Astrocyte (in vitro differentiated cells and primary cell): ENCODE results near the gene FOXJ3. TPM values are rescaled to one million over a fixed set of nuclear protein-coding genes. Genes with fewer than 3 reads are reported as not detected.

Source experiments
- DNase-seq: peaks from one replicate; pipeline ENCODE4 v3.0.0-alpha.2; 2010; ENCODE audit warnings: low read depth
- FAIRE-seq: peaks from 2 replicates; lab custom pipeline; 2011; peaks lifted over from hg19 to GRCh38; lab: Jason Lieb, UNC
- H2AFZ ChIP-seq: 2 replicates; pipeline ENCODE4 v1.6.0; 2012; ENCODE audit warnings: low read depth, low read length, inconsistent platforms
- H3K27ac ChIP-seq: 2 replicates; pipeline ENCODE4 v1.5.1; 2011; ENCODE audit warnings: low read depth, low read length, inconsistent platforms
- H3K27me3 ChIP-seq: 2 replicates; pipeline ENCODE4 v1.6.0; 2011; ENCODE audit warnings: low read length, inconsistent platforms; ENCODE audit not compliant: insufficient read depth
- H3K36me3 ChIP-seq: 2 replicates; pipeline ENCODE4 v1.5.1; 2011; ENCODE audit warnings: low read length, inconsistent platforms; ENCODE audit not compliant: insufficient read depth
- H3K4me1 ChIP-seq: 2 replicates; pipeline ENCODE4 v1.5.1; 2011; ENCODE audit warnings: low read length, inconsistent platforms; ENCODE audit not compliant: insufficient read depth
- H3K4me2 ChIP-seq: 2 replicates; pipeline ENCODE4 v1.6.0; 2012; ENCODE audit warnings: low read length, inconsistent platforms
- H3K4me3 ChIP-seq: 2 replicates; pipeline ENCODE4 v1.5.1; 2011; ENCODE audit warnings: low read depth, mild to moderate bottlenecking, low read length, inconsistent platforms; ENCODE audit not compliant: insufficient read depth
- H3K79me2 ChIP-seq: 2 replicates; pipeline ENCODE4 v1.6.0; 2012; ENCODE audit warnings: mild to moderate bottlenecking, low read length, inconsistent platforms; ENCODE audit not compliant: insufficient read depth
- H3K9ac ChIP-seq: 2 replicates; pipeline ENCODE4 v1.6.0; 2012; ENCODE audit warnings: mild to moderate bottlenecking, low read length, inconsistent platforms
- H3K9me3 ChIP-seq: 2 replicates; pipeline ENCODE4 v1.5.1; 2012; ENCODE audit warnings: low read depth, mild to moderate bottlenecking, low read length, inconsistent platforms; ENCODE audit not compliant: insufficient read depth
- H4K20me1 ChIP-seq: 2 replicates; pipeline ENCODE4 v1.6.0; 2012; ENCODE audit warnings: low read length, inconsistent platforms; ENCODE audit not compliant: insufficient read depth
- H3K27ac Mint-ChIP-seq: one replicate; pipeline ENCODE4 v1.8.0; 2021; ENCODE audit warnings: mild to moderate bottlenecking, mixed read lengths; ENCODE audit not compliant: unreplicated experiment
- H3K27me3 Mint-ChIP-seq: one replicate; pipeline ENCODE4 v1.8.0; 2021; ENCODE audit warnings: low read depth, mixed read lengths; ENCODE audit not compliant: unreplicated experiment
- H3K36me3 Mint-ChIP-seq: one replicate; pipeline ENCODE4 v1.8.0; 2021; ENCODE audit warnings: low read depth, mixed read lengths; ENCODE audit not compliant: unreplicated experiment
- H3K4me1 Mint-ChIP-seq: one replicate; pipeline ENCODE4 v1.8.0; 2021; ENCODE audit warnings: low read depth, mixed read lengths; ENCODE audit not compliant: unreplicated experiment
- H3K4me3 Mint-ChIP-seq: one replicate; pipeline ENCODE4 v1.8.0; 2021; ENCODE audit warnings: mild to moderate bottlenecking, moderate library complexity, mixed read lengths; ENCODE audit not compliant: unreplicated experiment
- H3K9me3 Mint-ChIP-seq: one replicate; pipeline ENCODE4 v1.8.0; 2021; ENCODE audit warnings: mild to moderate bottlenecking, mixed read lengths; ENCODE audit not compliant: unreplicated experiment
- EZH2 ChIP-seq: IDR thresholded peaks from 2 replicates; pipeline ENCODE4 v1.6.1; 2012; ENCODE audit warnings: mild to moderate bottlenecking, low read length, inconsistent platforms; ENCODE audit not compliant: insufficient read depth
- total RNA-seq: library from RNA; stranded (reverse); gene quantifications from 2 replicates; pipeline ENCODE4 v1.2.1, GENCODE V29; 2021
- TF ChIP-seq, protein P1 (sequence below): IDR thresholded peaks from 2 replicates; pipeline ENCODE4 v1.5.1; 2011; ENCODE audit warnings: low read depth, mild to moderate bottlenecking, inconsistent platforms, low read length, moderate library complexity; ENCODE audit not compliant: insufficient read depth

Gene FOXJ3
- total RNA-seq, 1 donor from 2014 or later, result 41.9 TPM

DNA sequence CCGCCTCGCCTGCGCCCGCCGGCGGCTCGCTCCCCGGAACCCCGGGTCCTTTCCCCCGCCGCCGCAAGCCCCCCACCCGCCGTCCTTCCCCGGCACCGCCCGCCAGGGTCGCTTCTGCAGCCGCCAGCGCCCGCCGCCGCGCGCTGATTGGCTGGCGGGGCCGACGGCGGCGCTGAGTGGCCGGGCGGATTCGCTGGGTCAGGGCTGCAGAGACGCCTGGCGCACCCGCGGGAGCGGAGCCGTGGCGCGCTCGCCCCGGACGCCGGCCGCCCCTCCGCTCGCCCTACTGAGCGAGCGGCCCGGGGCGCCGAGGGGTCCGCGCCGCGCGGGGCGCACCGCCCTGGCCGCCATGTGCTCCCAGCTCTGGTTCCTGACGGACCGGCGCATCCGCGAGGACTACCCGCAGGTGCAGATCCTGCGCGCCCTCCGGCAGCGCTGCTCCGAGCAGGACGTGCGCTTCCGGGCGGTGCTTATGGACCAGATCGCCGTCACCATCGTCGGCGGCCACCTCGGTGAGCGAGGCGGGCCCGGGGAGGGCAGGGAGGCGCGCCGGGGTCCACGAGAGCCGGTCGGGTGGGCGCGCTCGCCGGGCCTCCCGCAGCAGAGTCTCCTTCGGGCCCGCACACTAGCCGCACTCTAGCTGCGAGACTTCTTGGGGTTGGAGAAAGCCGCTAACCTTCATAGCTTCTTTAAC lies 45.7 kb upstream of the FOXJ3 start, which contains the start of gene RIMKLA:
Gene RIMKLA, plus strand, starts transcription at position 207 of the 694 bp plus-strand sequence. Its CDS starts 143 bp downstream, at position 350.
- H3K27me3 ChIP-seq, result peaks cover 28% of the 10 kb centered on the region
- peaks cover 4% of the 10 kb centered on the region for H3K4me1 ChIP-seq
- H2AFZ ChIP-seq, result peak within 1 kb of the TSS; percentile 77
- H3K36me3 ChIP-seq, result no peaks in the 10 kb centered on the region
- Mint-ChIP-seq H3K4me1 (no peaks in the 10 kb centered on the region), H3K4me3 (peak within 1 kb of the TSS; percentile 87), H3K27ac (no peak within 1 kb of the TSS), H3K36me3 (peaks cover 3% of the 10 kb centered on the region), H3K9me3 (no peaks in the 10 kb centered on the region), H3K27me3 (peaks cover 48% of the 10 kb centered on the region)
- no peaks in the 10 kb centered on the region for H4K20me1 ChIP-seq
- no peak within 1 kb of the TSS for H3K9ac ChIP-seq
- peak within 1 kb of the TSS; percentile 37 for H3K4me3 ChIP-seq
- no peak for TF ChIP-seq EZH2
- TF ChIP-seq, protein P1, sequence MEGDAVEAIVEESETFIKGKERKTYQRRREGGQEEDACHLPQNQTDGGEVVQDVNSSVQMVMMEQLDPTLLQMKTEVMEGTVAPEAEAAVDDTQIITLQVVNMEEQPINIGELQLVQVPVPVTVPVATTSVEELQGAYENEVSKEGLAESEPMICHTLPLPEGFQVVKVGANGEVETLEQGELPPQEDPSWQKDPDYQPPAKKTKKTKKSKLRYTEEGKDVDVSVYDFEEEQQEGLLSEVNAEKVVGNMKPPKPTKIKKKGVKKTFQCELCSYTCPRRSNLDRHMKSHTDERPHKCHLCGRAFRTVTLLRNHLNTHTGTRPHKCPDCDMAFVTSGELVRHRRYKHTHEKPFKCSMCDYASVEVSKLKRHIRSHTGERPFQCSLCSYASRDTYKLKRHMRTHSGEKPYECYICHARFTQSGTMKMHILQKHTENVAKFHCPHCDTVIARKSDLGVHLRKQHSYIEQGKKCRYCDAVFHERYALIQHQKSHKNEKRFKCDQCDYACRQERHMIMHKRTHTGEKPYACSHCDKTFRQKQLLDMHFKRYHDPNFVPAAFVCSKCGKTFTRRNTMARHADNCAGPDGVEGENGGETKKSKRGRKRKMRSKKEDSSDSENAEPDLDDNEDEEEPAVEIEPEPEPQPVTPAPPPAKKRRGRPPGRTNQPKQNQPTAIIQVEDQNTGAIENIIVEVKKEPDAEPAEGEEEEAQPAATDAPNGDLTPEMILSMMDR, result no peak
- H3K4me2 ChIP-seq, result peak within 1 kb of the TSS; percentile 87
- DNase-seq (no peak), FAIRE-seq (no peak)
- no peak within 1 kb of the TSS for H3K27ac ChIP-seq
- no peaks in the 10 kb centered on the region for H3K79me2 ChIP-seq
- no peaks in the 10 kb centered on the region for H3K9me3 ChIP-seq

DNA sequence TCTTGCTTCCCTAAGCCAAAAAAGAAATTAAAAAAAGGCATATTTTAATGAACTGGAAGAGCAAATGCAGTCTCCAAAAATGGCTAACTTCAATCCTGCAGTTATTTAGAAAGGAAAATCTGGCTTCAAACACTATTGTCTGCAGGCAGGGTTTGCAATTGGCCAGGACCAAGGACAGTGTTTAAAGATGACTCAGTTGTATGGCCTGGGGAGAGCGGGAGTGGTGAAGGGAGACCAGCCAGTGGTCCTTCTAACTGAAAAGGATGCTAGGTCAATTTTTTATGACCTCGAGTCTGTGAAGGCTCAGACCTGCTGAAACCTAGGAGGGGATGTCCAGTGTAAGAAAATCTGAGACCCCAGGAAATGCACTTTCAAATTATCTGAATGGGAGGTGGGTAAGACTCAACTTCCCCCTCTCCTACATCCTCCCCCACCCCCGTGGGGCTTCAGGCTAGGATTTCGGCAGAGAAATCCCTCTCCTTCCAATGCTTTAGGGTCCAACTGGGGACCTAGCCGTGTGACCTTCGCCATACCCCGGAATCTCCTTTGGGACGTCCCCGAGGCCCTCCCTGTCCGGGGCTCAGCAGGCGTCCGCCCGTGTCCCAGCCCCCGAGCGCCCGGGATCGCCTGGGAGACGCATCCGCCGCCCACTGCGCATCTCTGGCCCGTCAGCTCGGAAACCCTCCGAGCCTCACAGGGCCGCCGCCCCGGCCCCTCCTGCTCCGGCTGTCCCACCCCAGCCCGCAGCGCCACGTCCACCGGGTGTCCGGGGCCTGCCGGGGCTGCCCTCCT lies 45.0 kb upstream of the FOXJ3 start:
- Mint-ChIP-seq H3K27me3 (peaks cover 48% of the 10 kb centered on the region), H3K4me3 (peak overlapping the region; percentile 87), H3K4me1 (no peaks in the 10 kb centered on the region), H3K36me3 (peaks cover 3% of the 10 kb centered on the region), H3K27ac (no peak overlapping the region), H3K9me3 (no peaks in the 10 kb centered on the region)
- Histone ChIP-seq H3K27ac (no peak overlapping the region), H3K4me1 (peaks cover 4% of the 10 kb centered on the region), H3K9ac (no peak overlapping the region), H3K79me2 (no peaks in the 10 kb centered on the region), H3K9me3 (no peaks in the 10 kb centered on the region), H3K4me2 (peak overlapping the region; percentile 87), H3K36me3 (no peaks in the 10 kb centered on the region), H2AFZ (peak overlapping the region; percentile 52), H4K20me1 (no peaks in the 10 kb centered on the region), H3K4me3 (no peak overlapping the region), H3K27me3 (peaks cover 28% of the 10 kb centered on the region)
- DNase-seq (peak; percentile 18), FAIRE-seq (no peak)
- TF ChIP-seq EZH2, result no peak
- TF ChIP-seq, protein P1, result no peak
